GM13976 (cell line): Measurements from ENCODE around the gene FAM47E.

Experiments used
- DNase-seq: peaks from one replicate; pipeline ENCODE4 v3.0.0; 2012; ENCODE audit warnings: low spot score
- in situ Hi-C: fragments of 300-500 bp; cut with MboI; formaldehyde crosslinking; loops from one replicate; pipeline ENCODE4 v1.12.0; 2022; ENCODE audit warnings: low sequenced_read_pairs, mixed read lengths, inconsistent platforms; ENCODE audit not compliant: unreplicated experiment
- TF ChIP-seq, protein P1 (sequence below): IDR thresholded peaks from 2 replicates; pipeline ENCODE4 v1.5.1; 2012; ENCODE audit warnings: borderline replicate concordance, mild to moderate bottlenecking; ENCODE audit not compliant: insufficient read depth; ENCODE audit errors: extremely low read depth, missing control alignments, control extremely low read depth

Gene FAM47E

DNA sequence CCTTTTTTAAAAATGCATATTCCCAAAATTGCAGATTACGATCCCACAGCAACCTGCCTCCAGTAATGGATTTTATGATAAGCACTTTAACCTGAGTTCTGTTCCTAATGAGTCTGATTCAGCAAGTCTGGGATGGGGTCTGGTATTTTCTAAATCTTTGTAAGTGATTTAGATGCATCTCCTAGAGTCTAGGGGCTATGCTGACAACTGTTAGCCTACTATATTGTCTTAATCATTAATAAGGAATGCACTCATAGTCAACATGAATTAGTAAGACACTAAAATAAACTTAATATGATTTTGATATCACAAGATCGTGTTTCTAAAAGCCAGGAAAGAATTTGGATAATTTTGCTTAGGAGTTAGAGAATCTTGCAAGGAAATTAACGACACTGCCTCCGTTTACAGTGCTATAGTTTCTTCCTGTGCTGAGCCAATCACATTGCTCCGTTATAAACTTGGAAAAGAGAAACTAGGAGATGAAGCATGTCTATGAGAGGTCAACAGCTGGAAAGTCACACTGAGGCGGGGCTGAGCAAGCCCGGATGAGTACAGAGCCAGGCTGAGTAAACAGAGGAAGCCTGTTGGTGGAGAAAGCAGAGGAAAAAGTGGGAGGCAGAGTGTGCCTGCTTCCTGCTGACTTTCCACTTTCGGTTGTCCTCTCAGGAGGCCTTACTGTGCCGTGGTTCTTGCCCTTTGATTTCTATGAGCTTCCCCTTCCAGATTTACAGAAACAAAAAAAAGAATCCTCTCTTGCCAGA lies 43.3 kb upstream of the FAM47E start:
- DNase-seq, result no peak
- in situ Hi-C loops, result no loop called here
- TF ChIP-seq, protein P1, sequence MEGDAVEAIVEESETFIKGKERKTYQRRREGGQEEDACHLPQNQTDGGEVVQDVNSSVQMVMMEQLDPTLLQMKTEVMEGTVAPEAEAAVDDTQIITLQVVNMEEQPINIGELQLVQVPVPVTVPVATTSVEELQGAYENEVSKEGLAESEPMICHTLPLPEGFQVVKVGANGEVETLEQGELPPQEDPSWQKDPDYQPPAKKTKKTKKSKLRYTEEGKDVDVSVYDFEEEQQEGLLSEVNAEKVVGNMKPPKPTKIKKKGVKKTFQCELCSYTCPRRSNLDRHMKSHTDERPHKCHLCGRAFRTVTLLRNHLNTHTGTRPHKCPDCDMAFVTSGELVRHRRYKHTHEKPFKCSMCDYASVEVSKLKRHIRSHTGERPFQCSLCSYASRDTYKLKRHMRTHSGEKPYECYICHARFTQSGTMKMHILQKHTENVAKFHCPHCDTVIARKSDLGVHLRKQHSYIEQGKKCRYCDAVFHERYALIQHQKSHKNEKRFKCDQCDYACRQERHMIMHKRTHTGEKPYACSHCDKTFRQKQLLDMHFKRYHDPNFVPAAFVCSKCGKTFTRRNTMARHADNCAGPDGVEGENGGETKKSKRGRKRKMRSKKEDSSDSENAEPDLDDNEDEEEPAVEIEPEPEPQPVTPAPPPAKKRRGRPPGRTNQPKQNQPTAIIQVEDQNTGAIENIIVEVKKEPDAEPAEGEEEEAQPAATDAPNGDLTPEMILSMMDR, result no peak

GRCh38 chr4:76209881-76210280 lies 41.6 kb upstream of the FAM47E start:
- TF ChIP-seq, protein P1, result no peak
- in situ Hi-C loops, result no loop called here
- no peak for DNase-seq

DNA sequence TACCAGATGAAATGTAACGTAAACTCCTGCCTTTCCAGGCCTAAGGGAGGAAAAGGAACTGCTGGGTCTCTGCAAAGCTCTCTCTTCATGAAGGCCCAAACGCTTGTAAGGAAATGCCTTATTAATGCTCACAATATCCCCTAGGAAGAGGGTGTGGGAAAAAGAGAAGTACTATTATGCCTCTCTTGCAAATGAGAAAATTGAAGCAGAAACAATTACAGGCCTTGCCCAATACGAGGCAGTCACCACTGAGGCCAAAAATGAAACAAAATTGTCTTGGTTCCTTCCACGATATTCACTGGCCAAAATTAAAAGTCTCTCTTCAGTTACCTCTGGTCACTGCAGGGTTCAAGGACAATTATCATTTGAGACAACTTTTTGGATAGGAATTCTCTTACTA lies 41.1 kb upstream of the FAM47E start:
- in situ Hi-C loops, result no loop called here
- TF ChIP-seq, protein P1, result no peak
- DNase-seq, result no peak

DNA sequence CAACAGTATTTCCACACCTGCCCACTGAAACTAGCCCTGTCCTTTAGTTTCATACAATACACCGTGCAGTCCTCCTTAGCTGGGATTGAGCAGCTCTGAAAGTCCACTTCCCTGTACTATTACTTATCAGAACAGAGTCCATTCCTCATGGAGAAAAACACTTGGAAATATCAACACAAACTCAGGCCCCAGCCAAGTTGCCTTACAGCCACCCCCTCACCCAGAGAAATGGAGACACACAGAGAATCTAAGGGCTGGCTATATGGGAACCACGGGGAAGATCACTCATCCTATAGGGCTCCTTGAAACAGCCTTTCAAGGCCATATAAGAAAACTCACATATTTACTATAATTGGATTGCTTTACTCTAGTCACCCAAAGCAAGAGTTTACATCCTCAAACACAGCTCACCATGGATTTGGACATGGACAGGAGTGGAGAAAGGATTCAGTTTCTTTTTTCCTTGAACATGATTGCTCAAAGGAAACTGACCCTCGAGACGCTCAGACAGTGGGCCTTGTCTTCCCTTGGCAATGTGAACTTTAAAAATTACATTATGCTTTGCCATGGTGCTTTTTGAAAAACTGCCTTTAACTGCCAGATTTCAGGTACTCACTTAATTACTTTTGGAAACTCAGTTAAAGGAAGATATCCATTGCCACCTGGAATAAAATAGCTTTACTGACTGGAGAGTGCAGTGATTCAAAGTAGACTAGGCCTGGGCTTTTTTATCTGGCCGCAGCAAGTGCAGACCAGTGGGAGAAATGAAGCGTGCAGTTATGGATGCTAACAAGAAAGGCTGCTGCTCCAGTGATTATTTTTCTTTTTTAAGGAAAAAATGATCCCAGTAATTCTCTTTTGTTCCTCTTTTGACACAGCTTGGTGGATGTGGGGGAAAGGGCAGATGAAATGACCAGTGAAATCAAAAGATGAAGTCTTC lies 39.5 kb upstream of the FAM47E start:
- no peak for DNase-seq
- TF ChIP-seq, protein P1, result no peak
- in situ Hi-C loops, result no loop called here

- TF ChIP-seq, protein P1, result no peak
- DNase-seq, result no peak
- in situ Hi-C loops, result no loop called here
Observed at GRCh38 chr4:76212851-76213414, 38.6 kb upstream of the FAM47E start.

GRCh38 chr4:76213415-76214176 lies 37.9 kb upstream of the FAM47E start, which contains the start of gene SCARB2:
Gene SCARB2, minus strand, starts transcription at chr4:76213824. Its CDS starts 281 bp downstream, at chr4:76213543.
- peak; percentile 87 for DNase-seq
- in situ Hi-C loops, result no loop called here
- TF ChIP-seq, protein P1, result no peak
